HEK293 (cell line): ENCODE data around the gene SLITRK5.

Experiments used
- CTCF ChIA-PET: fragments of 350-600 bp; formaldehyde crosslinking; extraction: SDS; loops from one replicate; lab custom pipeline; 2021; ENCODE audit warnings: antibody characterized with exemption; lab: Yijun Ruan, JAX
- POLR2A ChIA-PET: fragments of 300-600 bp; formaldehyde crosslinking; extraction: SDS; loops from one replicate; lab custom pipeline; 2020; ENCODE audit warnings: antibody characterized with exemption, inconsistent platforms; lab: Yijun Ruan, JAX
- H3K27ac ChIP-seq: fragments of 200-500 bp; sonication (Bioruptor generic); 2 replicates; pipeline ENCODE4 v1.5.1; 2014; ENCODE audit warnings: low read depth, low read length, control low read depth, inconsistent platforms; ENCODE audit errors: extremely low read depth
- H3K36me3 ChIP-seq, 2 experiments: fragments of 200-500 bp in 1 of 2; sonication (Bioruptor generic) in 1 of 2; 1 replicate in 1 of 2; 2 replicates in 1 of 2; pipeline ENCODE4 v1.5.1; 2014 to 2017; ENCODE audit warnings: inconsistent platforms in 2 of 2, low read length in 2 of 2; ENCODE audit not compliant: control insufficient read depth in 2 of 2, insufficient read depth in 1 of 2
- H3K4me1 ChIP-seq: fragments of 200-500 bp; sonication (Bioruptor generic); 2 replicates; pipeline ENCODE4 v1.5.1; 2014; ENCODE audit warnings: mild to moderate bottlenecking, low read length, inconsistent platforms; ENCODE audit not compliant: control insufficient read depth, insufficient read depth
- H3K4me3 ChIP-seq: 2 replicates; pipeline ENCODE4 v1.5.1; 2011; ENCODE audit warnings: low read depth, mild to moderate bottlenecking, control low read depth, low read length, moderate library complexity
- H3K9me3 ChIP-seq: fragments of 200-500 bp; sonication (Bioruptor generic); 2 replicates; pipeline ENCODE4 v1.5.1; 2014; ENCODE audit warnings: low read depth, low read length, inconsistent platforms; ENCODE audit not compliant: control insufficient read depth, insufficient read depth
- GLI4 ChIP-seq: fragments of 450-650 bp; formaldehyde crosslinking; IDR thresholded peaks from 2 replicates; pipeline ENCODE4 v1.5.1; 2016; ENCODE audit warnings: missing biosample characterization, missing genetic modification characterization
- KLF7 ChIP-seq: fragments of 450-650 bp; formaldehyde crosslinking; IDR thresholded peaks from 2 replicates; pipeline ENCODE4 v1.5.1; 2016; ENCODE audit warnings: missing biosample characterization, missing genetic modification characterization, borderline replicate concordance
- ZBTB10 ChIP-seq: fragments of 450-650 bp; formaldehyde crosslinking; IDR thresholded peaks from 2 replicates; pipeline ENCODE4 v1.5.1; 2016; ENCODE audit warnings: missing biosample characterization, missing genetic modification characterization
- ZBTB6 ChIP-seq: fragments of 450-650 bp; formaldehyde crosslinking; IDR thresholded peaks from 2 replicates; pipeline ENCODE4 v1.5.1; 2017; ENCODE audit warnings: missing biosample characterization, missing genetic modification characterization
- ZFP69B ChIP-seq: fragments of 450-650 bp; formaldehyde crosslinking; IDR thresholded peaks from 2 replicates; pipeline ENCODE4 v1.5.1; 2016; ENCODE audit warnings: missing biosample characterization, missing genetic modification characterization
- ZNF211 ChIP-seq: fragments of 450-650 bp; formaldehyde crosslinking; IDR thresholded peaks from 2 replicates; pipeline ENCODE4 v1.5.1; 2016; ENCODE audit warnings: low read depth, missing biosample characterization, missing genetic modification characterization
- ZNF341 ChIP-seq: fragments of 450-650 bp; formaldehyde crosslinking; IDR thresholded peaks from 2 replicates; pipeline ENCODE4; 2016; ENCODE audit warnings: low read depth, missing biosample characterization, missing genetic modification characterization
- ZNF510 ChIP-seq: fragments of 450-650 bp; formaldehyde crosslinking; IDR thresholded peaks from 2 replicates; pipeline ENCODE4 v1.5.1; 2018; ENCODE audit warnings: mild to moderate bottlenecking, missing genetic modification characterization, missing biosample characterization; ENCODE audit not compliant: insufficient replicate concordance
- ZNF549 ChIP-seq: fragments of 450-650 bp; IDR thresholded peaks from 2 replicates; pipeline ENCODE4 v1.5.1; 2018; ENCODE audit warnings: missing biosample characterization, missing genetic modification characterization, mild to moderate bottlenecking, inconsistent platforms, moderate library complexity
- ZNF585B ChIP-seq: fragments of 450-650 bp; formaldehyde crosslinking; IDR thresholded peaks from 2 replicates; pipeline ENCODE4 v1.5.1; 2016; ENCODE audit warnings: missing biosample characterization, missing genetic modification characterization
- ZNF596 ChIP-seq: fragments of 450-650 bp; IDR thresholded peaks from 2 replicates; pipeline ENCODE4 v1.5.0; 2018; ENCODE audit warnings: missing biosample characterization, mild to moderate bottlenecking, missing genetic modification characterization, moderate library complexity
- ZNF777 ChIP-seq: fragments of 450-650 bp; formaldehyde crosslinking; IDR thresholded peaks from 2 replicates; pipeline ENCODE4 v1.5.1; 2017; ENCODE audit warnings: missing biosample characterization, missing genetic modification characterization, borderline replicate concordance
- ZSCAN4 ChIP-seq: fragments of 450-650 bp; formaldehyde crosslinking; IDR thresholded peaks from 2 replicates; pipeline ENCODE4 v1.5.1; 2017; ENCODE audit warnings: missing biosample characterization, missing genetic modification characterization
- TF ChIP-seq, protein P1 (sequence below): fragments of 450-650 bp; formaldehyde crosslinking; IDR thresholded peaks from 2 replicates; pipeline ENCODE4 v1.5.1; 2016; ENCODE audit warnings: missing biosample characterization, missing genetic modification characterization
- TF ChIP-seq, protein P2 (sequence below): fragments of 450-650 bp; formaldehyde crosslinking; IDR thresholded peaks from 2 replicates; pipeline ENCODE4 v1.5.1; 2016; ENCODE audit warnings: missing biosample characterization, missing genetic modification characterization

The SLITRK5 gene

GRCh38 chr13:87666831-87667230 lies 4.3 kb upstream of the SLITRK5 start:
- TF ChIP-seq ZSCAN4 (tag by site-specific recombination) (no peak), GLI4 (tag by site-specific recombination) (no peak), ZBTB6 (no peak), ZBTB10 (tag by site-specific recombination) (no peak), ZNF777 (tag by site-specific recombination) (no peak), ZNF510 (no peak)
- POLR2A ChIA-PET, result no interaction called here
- no peak overlapping the region for H3K4me3 ChIP-seq
- CTCF ChIA-PET, result interaction anchor here (1.4 kb wide), 1 partner anchor 17 kb away, joined by 3 read pairs; no protein-coding TSS in a partner anchor
- H3K27ac ChIP-seq, result no peak overlapping the region
- H3K36me3 ChIP-seq, result no peaks in the 10 kb centered on the region
- no peaks in the 10 kb centered on the region for H3K4me1 ChIP-seq
- H3K9me3 ChIP-seq, result no peaks in the 10 kb centered on the region

DNA sequence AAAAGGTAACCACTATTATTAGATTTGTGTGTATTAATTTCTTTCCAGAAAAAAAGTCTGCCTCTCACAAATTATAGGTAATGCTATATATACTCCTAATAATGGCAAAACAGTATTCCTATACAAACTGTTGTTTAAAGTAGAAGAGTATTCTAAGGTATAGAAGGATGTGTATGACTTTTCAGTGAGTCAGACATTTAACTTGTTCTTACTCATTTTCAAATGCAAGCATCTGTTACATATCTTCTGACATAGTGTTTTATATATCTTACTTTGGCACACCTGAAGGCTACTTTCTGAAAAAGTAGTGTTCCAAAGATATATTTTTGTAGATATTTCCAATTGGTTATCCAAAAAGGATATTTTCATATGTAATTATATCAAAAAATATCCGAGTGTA lies 3.5 kb upstream of the SLITRK5 start:
- H3K27ac ChIP-seq, result no peak overlapping the region
- no peaks in the 10 kb centered on the region for H3K36me3 ChIP-seq
- H3K9me3 ChIP-seq, result no peaks in the 10 kb centered on the region
- no peaks in the 10 kb centered on the region for H3K4me1 ChIP-seq
- POLR2A ChIA-PET, result no interaction called here
- CTCF ChIA-PET, result interaction anchor here (1.4 kb wide), 1 partner anchor 16 kb away, joined by 3 read pairs; no protein-coding TSS in a partner anchor
- TF ChIP-seq ZNF341 (tag by site-specific recombination) (no peak), ZFP69B (tag by site-specific recombination) (no peak), ZNF211 (tag by site-specific recombination) (no peak), KLF7 (tag by site-specific recombination) (no peak), ZNF585B (tag by site-specific recombination) (no peak), ZNF596 (tag by site-specific recombination) (no peak), ZNF549 (no peak)
- TF ChIP-seq, protein P1, sequence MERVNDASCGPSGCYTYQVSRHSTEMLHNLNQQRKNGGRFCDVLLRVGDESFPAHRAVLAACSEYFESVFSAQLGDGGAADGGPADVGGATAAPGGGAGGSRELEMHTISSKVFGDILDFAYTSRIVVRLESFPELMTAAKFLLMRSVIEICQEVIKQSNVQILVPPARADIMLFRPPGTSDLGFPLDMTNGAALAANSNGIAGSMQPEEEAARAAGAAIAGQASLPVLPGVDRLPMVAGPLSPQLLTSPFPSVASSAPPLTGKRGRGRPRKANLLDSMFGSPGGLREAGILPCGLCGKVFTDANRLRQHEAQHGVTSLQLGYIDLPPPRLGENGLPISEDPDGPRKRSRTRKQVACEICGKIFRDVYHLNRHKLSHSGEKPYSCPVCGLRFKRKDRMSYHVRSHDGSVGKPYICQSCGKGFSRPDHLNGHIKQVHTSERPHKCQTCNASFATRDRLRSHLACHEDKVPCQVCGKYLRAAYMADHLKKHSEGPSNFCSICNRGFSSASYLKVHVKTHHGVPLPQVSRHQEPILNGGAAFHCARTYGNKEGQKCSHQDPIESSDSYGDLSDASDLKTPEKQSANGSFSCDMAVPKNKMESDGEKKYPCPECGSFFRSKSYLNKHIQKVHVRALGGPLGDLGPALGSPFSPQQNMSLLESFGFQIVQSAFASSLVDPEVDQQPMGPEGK, result no peak
- TF ChIP-seq, protein P2, sequence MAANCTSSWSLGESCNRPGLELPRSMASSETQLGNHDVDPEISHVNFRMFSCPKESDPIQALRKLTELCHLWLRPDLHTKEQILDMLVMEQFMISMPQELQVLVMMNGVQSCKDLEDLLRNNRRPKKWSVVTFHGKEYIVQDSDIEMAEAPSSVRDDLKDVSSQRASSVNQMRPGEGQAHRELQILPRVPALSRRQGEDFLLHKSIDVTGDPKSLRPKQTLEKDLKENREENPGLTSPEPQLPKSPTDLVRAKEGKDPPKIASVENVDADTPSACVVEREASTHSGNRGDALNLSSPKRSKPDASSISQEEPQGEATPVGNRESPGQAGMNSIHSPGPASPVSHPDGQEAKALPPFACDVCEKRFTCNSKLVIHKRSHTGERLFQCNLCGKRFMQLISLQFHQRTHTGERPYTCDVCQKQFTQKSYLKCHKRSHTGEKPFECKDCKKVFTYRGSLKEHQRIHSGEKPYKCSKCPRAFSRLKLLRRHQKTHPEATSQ (tag by site-specific recombination), result no peak
- no peak overlapping the region for H3K4me3 ChIP-seq
